Measurements from ENCODE around the gene FAM222A.
"Not testable (repeated sequence)": the region's sequence is repeated elsewhere in the genome, so short reads cannot be mapped to it uniquely, and the experiment has no call there.

The FAM222A gene

GRCh38 chr12:109694629-109695028 is 19.0 kb upstream of the FAM222A start:
- not testable (repeated sequence) for DNase-seq

- no peak for DNase-seq
Observed at GRCh38 chr12:109695416-109695815, 18.2 kb upstream of the FAM222A start.

GRCh38 chr12:109695961-109696461 is 17.6 kb upstream of the FAM222A start:
- DNase-seq = no peak

- DNase-seq = no peak
Observed at GRCh38 chr12:109696485-109697269, 16.9 kb upstream of the FAM222A start.

GRCh38 chr12:109697270-109697553 is 16.4 kb upstream of the FAM222A start:
- DNase-seq = no peak

- DNase-seq = no peak
Observed at GRCh38 chr12:109697877-109698468, 15.7 kb upstream of the FAM222A start.

GRCh38 chr12:109698820-109699219 is 14.8 kb upstream of the FAM222A start:
- DNase-seq = no peak

GRCh38 chr12:109701064-109701463 is 12.6 kb upstream of the FAM222A start:
- no peak for DNase-seq

- no peak for DNase-seq
Observed at GRCh38 chr12:109702111-109702841, 11.3 kb upstream of the FAM222A start.

GRCh38 chr12:109703684-109704083 is 9.9 kb upstream of the FAM222A start:
- no peak for DNase-seq

- DNase-seq = no peak
Observed at GRCh38 chr12:109704371-109705098, 9.1 kb upstream of the FAM222A start.

- no peak for DNase-seq
Observed at GRCh38 chr12:109705291-109705690, 8.3 kb upstream of the FAM222A start.

GRCh38 chr12:109706398-109706746 is 7.3 kb upstream of the FAM222A start:
- no peak for DNase-seq

GRCh38 chr12:109706747-109707469 is 6.7 kb upstream of the FAM222A start:
- no peak for DNase-seq

GRCh38 chr12:109707470-109707821 is 6.2 kb upstream of the FAM222A start:
- no peak for DNase-seq

- no peak for DNase-seq
Observed at GRCh38 chr12:109708939-109709338, 4.7 kb upstream of the FAM222A start.

GRCh38 chr12:109709401-109709991 is 4.1 kb upstream of the FAM222A start:
- DNase-seq = no peak

GRCh38 chr12:109710205-109710746 is 3.3 kb upstream of the FAM222A start:
- DNase-seq = no peak

GRCh38 chr12:109710747-109711595 is 2.7 kb upstream of the FAM222A start:
- DNase-seq = no peak

- no peak for DNase-seq
Observed at GRCh38 chr12:109711596-109712461, 1.8 kb upstream of the FAM222A start.
